DMS 273 (cell line): ENCODE results near the gene ATP12A.
"Not testable (repeated sequence)": the region's sequence is repeated elsewhere in the genome, so short reads cannot be mapped to it uniquely, and the experiment has no call there.

Experiments used
- DNase-seq: peaks from one replicate; lab custom pipeline; 2025; ENCODE audit not compliant: unreplicated experiment; lab: John Stamatoyannopoulos, UW

Gene ATP12A

DNA sequence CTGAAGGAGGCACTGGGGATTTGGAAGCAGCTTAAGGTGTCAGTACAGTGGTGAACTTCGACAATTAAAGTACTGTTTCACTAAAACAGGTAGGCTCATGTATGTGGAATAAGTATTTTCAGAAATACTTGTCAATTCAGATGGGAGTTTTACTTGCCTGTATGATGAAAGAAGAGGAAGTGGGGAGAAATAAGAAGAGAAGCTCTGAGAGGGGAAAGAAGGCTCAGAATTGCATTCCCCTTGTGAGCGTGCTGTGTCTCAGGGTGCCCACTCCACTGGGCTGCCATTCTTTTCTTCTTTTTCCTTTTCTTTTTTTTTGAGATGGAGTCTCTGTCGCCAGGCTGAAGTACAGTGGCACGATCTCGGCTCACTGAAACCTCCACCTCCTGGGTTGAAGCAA, 45.2 kb downstream of the ATP12A start:
- DNase-seq, result no peak

DNA sequence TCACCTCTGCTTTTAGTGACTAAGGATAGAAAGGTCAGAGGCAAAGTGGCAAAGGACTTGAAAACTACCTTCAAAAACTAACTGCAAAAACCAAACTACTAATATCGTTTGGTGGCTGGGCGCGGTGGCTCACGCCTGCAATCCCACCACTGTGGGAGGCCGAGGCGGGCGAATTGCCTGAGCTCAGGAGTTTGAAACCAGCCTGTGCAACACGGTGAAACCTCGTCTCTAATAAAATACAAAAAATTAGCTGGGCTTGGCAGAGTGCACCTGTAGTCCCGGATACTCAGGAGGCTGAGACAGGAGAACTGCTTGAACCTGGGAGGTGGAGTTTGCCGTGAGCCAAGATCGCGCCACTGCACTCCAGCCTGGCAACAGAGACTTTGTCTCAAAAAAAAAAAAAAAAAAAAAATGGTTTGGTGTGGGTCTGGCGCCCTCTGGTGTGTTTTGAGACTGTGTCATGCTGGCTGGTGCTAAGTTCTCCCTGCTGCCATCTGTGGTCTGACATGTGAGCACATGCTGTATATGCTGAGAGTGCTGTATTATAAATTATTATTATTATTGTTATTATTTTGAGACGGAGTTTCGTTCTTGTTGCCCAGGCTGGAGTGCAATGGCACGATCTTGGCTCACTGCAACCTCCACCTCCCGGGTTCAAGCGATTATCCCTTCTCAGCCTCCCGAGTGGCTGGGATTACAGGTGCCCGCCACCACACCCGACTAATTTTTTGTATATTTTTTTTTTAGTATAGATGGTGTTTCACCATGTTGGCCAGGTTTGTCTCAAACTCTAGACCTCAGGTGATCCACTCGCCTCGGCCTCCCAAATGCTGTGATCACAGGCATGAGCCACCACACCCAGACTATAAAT, 47.8 kb downstream of the ATP12A start:
- DNase-seq, result peak; percentile 85

DNA sequence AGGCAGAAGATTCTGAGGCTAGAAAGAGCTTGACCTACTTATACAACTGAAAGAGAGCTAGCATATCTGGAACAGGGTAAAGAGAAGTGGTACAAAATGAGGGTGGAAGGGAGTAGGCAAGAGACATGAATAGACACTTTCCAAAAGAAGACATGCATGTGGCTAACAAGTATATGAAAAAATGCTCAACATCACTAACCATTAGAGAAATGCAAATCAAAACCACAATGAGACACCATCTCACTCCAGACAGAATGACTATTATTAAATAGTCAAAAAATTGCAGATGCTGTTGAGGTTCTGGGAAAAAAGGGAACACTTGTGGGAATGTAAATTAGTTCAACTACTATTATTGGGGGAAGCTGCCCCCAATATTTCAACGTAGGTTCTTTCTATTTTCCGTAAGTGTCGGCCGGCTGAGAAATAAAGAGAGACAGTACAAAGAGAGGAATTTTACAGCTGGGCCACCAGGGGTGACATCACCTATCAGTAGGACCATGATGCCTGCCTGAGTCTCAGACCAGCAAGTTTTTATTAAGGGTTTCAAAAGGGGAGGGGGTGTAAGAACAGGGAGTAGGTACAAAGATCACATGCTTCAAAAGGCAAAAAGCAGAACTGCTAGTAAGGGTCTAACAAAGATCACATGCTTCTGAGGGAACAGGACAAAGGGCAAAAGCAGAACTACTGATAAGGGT, 50.8 kb downstream of the ATP12A start:
- DNase-seq, result not testable (repeated sequence)

DNA sequence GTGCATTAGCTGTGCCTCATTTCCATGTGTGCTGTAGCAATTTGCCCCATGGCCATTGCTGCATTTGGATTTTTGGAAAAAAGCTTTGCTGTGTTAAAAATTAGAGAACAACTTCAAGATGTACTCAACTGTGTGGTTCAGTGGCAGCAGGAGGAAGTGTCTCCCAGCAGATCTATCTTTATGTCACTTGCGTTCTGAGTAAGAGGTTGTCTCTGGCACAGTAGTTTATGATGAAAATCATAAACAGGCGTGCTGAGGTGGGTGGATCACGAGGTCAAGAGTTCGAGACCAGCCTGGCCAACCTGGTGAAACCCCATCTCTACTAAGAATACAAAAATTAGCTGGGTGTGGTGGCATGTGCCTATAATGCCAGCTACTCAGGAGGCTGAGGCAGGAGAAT, 54.7 kb downstream of the ATP12A start:
- DNase-seq, result no peak

DNA sequence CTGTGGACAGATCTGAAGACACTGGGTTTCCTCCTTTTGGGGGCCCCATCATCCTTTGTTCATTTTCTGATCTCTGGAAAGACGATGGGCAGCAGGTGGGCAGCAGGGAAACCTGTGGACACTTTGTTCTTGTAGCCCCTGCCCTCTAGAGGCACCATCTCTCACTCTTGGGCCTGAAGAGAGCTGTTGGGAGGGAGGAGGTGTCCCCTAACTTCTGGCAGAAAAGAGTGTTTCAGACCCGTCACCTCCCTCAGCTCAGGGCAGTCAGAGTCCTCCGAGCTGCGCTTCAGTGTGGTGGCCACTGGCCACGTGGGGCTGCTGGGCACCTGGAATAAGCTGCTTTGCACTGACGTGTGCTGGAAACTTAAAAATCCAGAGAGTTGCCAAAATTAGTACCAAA, 56.8 kb downstream of the ATP12A start:
- DNase-seq, result no peak

DNA sequence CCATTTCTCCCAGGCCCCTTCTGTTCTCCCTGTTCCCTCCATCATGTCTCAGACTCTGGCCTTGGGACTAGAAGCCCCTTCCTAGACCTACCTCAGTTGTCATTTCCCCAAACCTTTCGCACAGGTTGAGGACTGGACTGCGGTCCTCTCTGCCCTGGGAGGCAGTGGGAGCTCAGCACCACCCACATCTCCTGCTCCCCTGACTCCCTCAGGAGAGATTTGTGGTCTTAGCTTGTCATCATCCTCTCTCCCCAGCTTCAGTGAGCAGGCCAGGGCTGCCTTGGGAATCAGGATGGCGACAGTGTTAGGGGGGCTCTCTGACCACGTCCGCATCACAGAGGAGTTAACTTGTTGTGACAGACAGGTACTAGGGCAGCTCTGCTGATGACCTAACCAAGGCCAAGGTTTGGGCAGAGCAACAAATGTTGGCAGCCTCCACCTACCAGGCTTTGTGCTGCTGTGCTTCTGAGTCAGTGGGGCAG, 58.2 kb downstream of the ATP12A start:
- DNase-seq, result no peak

DNA sequence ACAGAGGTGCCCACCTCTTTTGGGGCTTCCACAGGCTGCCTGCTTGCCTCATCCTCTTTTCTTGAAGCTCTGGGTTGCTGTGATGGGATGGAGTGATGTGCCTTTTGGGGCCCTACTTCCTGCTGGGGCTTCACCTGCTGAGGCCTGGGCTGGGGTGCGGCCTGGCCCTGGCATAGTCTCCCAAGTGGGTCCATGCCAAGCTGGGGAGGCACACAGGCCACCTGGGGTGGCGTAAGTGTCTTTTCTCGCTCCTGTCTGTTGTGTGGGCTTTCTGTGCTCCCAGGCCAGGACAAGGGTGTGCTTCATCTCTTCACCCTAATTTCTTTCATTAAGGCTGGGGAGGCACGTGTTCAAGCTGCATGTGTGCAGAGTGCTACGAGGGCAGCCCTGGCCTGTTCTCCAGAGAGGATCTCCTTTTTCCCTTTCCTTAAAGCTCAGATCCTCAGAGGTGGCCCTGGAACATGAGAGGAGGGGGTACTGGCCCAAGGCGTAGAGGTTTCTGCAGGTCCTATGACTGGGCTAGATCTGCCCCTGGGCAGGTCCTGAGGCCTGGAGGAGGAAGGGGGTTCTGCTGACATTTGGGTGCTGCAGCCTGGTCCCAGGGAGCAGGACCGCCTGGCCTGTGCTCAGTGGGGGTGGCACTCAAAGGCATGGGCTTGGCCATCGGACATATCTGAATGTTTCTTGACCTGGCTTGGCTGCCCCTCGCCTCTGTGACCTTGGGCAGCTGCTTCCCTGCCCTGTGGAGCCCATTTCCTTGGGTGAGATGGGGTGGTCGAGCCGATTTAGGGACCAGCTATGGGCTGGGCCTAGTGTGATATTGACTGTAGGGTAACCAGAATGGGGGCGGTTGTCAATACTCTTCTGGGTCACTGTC, 60.0 kb downstream of the ATP12A start:
- no peak for DNase-seq

DNA sequence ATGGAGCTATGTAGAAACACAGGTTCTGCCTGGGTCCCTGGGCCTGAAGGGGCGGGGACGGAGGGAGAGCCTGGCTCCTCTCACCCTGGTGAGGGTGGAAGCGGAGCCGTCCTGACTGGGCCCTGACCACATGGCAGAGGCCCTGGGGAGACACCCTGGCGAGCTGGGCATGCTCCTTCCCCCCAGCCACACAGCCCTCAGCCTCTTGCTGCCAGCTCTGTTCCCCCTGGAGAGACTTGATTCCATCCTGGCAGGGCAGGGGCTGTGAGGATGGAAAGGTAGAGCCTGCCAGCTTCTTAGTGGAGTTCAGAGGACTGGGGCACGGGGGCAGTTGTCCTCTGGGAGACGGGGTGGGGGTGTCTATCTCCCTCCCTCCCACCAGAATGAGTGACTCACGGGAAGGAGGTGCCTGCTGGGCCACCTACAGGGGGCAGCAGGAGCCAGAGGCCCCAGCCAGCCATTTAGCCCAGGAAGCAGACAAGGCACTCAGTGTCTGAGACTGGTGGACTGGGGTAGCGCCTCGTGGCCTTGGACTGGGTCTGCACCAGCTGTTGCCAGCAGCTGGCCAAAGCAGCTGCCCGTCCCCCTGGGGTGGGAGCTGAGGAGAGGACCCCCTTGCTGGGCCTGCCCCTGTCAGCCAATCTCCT, 60.9 kb downstream of the ATP12A start:
- peak; percentile 53 for DNase-seq

DNA sequence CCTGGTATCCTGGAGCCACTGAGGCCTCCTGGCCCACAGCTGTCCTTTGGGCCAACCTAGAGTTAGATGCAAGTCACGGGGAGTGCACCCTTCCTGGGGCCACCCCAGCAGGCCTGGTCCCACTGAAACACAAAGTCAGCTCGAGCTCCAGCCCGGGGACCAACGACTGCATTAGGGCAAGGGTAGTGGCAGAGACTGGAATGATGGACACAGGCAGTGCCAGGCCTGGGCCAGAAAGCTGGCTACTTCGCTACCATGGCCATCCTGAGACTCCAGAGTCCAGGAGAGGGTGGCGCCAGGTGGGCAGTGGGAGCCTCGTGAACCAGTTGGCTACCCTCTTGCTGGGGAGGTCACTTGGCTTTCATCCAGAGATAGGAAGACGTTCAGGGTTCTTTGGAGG, 61.6 kb downstream of the ATP12A start:
- no peak for DNase-seq

DNA sequence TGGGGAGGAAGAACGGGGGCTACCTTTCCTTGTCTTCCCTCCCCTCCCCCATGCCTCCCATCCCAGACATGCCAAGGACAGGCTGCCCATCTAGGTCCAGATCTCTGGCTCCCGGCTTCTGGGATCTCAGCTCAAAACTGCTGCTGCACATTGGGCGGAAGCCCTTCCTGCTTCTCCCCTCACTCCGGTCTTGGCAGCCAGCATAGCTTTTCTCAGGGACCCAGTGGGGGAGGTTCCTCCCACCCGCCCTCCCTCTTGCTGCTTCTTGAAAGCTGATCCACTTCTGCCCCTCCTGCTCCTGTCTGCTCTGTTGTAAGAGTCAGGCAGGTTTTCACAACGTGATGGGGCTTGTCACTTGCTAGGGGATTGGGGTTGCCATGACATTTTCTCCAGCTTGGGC, 62.1 kb downstream of the ATP12A start:
- peak; percentile 75 for DNase-seq

DNA sequence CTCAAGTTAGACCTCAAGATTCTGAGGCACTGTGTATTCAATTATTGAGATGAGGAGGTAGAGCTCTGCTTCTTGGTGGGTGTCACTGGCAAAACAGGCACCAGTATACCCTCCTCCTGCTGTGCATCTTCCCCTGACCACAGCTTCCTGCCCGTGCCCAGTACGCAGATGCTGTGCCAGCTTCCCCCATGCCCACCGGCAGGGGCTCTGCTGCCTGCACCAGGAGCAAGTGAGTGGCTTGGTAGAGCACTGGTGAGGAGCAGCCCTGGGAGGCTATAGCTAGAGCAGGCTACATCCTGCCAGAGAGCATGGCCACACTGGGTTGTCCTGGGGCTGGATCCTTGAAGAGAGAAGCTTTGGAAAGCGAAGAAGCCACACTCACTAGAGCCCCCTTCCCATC, 62.8 kb downstream of the ATP12A start:
- no peak for DNase-seq

DNA sequence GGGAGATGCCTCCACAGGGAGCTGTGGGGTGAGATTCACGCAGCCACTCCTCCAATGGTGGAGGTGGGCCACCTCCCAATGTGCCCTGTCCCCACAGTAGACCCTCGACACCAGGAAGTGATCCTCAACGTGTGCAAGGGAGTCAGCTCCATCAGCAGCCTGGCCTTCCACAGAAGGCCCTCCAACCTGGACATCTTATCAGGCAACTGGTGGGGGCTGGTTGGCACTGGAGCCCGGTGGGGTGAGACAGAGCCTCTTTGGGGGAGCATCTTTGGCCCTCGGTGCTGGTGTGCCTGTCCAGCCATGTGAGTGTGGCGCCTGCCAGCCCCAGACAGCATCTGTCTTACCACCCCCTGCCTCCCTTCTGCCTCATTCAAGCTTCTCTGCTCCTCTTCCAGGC, 64.0 kb downstream of the ATP12A start:
- DNase-seq, result peak; percentile 24

DNA sequence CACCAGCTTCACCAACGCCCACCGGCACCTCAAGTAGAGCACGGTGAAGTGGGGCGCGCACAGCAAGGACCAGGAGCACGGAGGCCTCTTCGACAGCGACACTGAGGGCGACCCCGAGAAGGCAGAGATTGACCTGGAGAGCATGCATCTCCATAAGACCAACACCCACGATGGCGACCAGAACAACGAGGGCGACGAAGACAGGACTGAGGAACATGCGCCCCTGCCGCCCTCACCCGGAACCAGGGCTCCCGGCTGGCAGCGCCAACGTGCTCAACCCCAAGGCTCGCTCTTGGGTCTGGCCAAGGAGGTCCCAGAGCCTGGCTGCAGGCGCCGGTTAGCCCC, 65.3 kb downstream of the ATP12A start:
- DNase-seq, result no peak

DNA sequence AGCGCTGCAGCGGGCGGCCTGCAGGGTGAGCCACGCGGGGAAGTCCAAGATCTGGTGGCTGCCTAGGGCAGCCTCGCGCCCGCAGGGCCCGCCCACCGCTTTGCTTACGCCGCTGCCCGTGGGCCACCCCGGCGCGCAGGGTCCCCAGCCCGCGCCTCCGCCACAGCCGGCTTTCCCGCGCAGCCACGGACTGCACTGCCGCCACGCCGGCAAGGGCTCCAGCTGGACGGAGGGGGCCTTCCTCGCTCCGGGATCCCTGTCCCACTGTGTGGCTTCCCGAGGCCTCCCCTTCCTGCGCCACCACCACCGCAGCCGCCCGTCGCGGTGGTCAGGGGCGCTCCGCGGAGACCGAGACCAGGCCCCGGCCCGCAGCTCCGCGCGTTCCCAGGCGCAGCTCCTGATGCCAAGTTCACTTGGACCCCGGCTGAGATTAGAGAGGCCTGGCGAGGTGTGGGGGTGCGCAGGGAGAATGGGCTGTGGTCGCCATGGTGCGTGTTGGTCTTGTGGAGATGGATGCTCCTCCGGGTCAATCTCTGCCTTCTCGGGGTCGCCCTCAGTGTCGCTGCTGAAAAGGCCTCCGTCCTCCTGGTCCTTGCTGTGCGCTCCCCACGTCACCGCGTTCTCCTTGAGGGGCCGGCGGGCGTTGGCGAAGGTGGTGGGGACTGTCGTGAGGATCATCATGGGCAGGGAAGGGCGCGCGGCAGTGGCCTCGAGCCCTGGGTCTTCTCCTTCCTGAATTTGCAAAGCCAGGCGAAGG, 65.8 kb downstream of the ATP12A start:
- DNase-seq, result no peak

DNA sequence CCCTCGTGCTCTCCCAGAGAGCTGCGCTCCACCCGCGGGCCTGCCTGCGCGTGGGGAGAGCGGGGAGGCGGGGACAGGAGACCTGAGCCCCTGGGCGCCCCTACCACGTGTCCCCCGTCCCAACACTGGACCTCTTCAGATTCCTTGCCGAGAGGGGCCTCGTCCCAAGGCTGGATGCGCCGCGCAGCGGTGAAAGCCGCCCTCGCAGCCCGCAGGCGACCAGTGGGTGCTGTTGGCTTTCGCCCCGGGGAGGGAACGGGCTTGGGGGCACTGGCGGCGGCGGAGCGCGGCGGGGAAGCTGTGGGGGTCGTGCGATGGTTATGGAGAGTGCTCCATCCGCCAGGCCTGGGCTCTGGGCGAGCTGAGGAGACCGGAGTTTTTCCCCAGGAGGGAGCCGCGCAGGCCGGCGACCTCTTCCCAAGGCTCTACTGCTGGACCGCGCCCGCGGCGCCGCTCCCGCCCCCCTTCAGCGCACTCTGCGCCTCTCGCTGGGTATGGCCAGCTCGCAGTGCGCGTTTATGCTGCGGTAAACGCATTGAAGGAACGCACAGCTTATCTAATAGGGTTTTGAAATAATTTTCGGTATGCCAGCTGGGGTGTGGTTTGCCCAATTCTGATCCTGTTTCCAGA, 66.5 kb downstream of the ATP12A start:
- no peak for DNase-seq

DNA sequence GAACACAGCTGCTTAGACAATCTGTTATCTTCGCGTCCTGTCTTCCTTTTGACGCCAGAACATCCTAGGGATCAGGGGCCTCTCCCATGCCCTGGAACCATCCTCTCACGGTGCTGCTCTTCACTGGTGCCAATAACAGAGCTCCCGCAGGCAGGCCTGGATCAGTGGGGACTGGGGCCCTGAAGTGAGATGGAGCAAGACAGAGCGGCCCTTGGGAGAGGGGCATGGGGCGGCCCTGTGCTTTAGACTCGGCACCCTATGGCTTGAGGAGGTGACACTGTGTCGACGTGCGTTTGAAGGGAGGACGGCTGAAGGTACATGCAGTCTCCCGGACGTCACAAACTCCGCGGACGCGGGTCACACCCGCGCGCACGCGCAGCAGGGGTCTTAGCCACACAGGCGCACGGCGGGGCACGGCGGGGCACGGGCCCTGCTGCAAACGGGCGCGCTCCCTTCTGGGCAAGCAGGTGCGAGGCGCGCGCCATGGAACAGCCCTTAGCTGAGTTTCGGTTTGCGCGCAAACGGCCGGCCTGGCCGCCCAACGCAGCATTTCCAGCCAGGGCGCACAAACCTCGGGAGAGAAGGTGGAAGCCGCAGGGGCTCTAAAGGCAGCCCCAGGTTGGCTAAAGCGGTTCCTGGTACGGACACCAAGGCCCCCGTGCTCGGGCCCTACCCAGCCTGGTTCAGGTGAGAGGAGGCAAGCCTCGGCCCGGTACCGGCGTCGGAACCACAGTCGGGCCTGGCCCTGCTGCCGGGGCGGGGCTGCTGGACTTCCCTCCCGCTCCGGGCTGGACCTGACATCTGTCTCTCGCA, 67.2 kb downstream of the ATP12A start:
- peak; percentile 71 for DNase-seq

DNA sequence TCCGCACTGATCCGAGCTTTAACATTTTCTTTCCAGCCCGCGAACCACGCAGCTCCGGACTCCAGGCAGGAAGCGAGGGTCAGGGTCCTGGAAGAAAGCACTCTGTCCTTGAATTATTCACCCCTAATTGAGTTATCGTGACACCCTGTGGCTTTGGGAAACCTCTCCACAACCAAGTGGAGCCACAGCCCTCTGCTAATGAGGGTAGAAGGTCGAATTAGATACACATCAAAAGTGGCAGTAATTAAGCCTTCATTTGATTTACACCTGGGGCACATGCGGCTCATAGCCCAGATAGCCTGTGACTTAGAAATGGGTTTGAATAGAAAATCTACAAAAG, 67.8 kb downstream of the ATP12A start:
- peak; percentile 38 for DNase-seq

DNA sequence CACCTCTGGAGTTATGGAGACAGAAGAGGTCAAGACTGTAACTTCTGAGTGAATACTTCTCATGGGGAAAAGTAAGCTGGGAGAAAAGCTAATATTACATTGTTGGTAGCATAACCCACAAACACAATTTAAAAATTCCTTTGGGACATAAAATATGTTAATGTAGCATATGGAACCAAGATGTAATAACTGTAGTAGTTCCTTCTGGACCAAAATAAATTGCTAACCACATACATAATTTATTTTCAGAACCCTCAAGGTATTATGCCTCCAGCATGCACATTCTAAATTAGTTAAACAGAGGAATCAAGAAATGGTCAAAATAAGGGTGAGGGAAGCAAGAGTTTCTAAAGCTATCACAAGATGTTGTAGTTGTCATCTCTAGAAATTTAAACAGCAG, 79.0 kb downstream of the ATP12A start:
- no peak for DNase-seq
